NCI-H1092 treated with DMSO at 0.1 percent for 48 hours (cell line): ENCODE measurements around the gene WAPL.
"Not testable (repeated sequence)": the region's sequence is repeated elsewhere in the genome, so short reads cannot be mapped to it uniquely, and the experiment has no call there.

ENCODE experiments used
- DNase-seq: peaks from one replicate; lab custom pipeline; 2025; lab: John Stamatoyannopoulos, UW

Gene WAPL

GRCh38 chr10:86410542-86411124 lies 111.0 kb downstream of the WAPL start:
- DNase-seq = no peak

- DNase-seq = no peak
Observed at GRCh38 chr10:86409183-86409582, 112.4 kb downstream of the WAPL start.

GRCh38 chr10:86403183-86403797 lies 118.3 kb downstream of the WAPL start:
- no peak for DNase-seq

GRCh38 chr10:86402283-86402941 lies 119.2 kb downstream of the WAPL start:
- DNase-seq = no peak

GRCh38 chr10:86401588-86402282 lies 119.9 kb downstream of the WAPL start:
- no peak for DNase-seq

- DNase-seq = no peak
Observed at GRCh38 chr10:86400705-86401587, 120.6 kb downstream of the WAPL start.

- DNase-seq = peak; percentile 82
Observed at GRCh38 chr10:86399879-86400704, 121.5 kb downstream of the WAPL start.

GRCh38 chr10:86399514-86399878 lies 122.1 kb downstream of the WAPL start:
- DNase-seq = no peak

GRCh38 chr10:86397120-86397519 lies 124.5 kb downstream of the WAPL start:
- DNase-seq = no peak

- no peak for DNase-seq
Observed at GRCh38 chr10:86393862-86394455, 127.6 kb downstream of the WAPL start.

GRCh38 chr10:86393362-86393761 lies 128.2 kb downstream of the WAPL start:
- DNase-seq = no peak

- DNase-seq = no peak
Observed at GRCh38 chr10:86392723-86393094, 128.9 kb downstream of the WAPL start.

GRCh38 chr10:86391986-86392722 lies 129.4 kb downstream of the WAPL start:
- DNase-seq = no peak

GRCh38 chr10:86391236-86391840 lies 130.3 kb downstream of the WAPL start:
- DNase-seq = no peak

GRCh38 chr10:86390337-86391120 lies 131.1 kb downstream of the WAPL start:
- no peak for DNase-seq

GRCh38 chr10:86389441-86390193 lies 132.0 kb downstream of the WAPL start:
- DNase-seq = no peak

- DNase-seq = not testable (repeated sequence)
Observed at GRCh38 chr10:86389109-86389440, 132.5 kb downstream of the WAPL start.

GRCh38 chr10:86388119-86388704 lies 133.4 kb downstream of the WAPL start:
- no peak for DNase-seq
